IMR-90 (cell line): ENCODE measurements around the gene NPIPB6. TPM values are rescaled to one million over a fixed set of nuclear protein-coding genes. Genes with fewer than 3 reads are reported as not detected.

ENCODE experiments used
- microRNA-seq, 2 experiments: library from miRNA; stranded (forward) in 1 of 2; unstranded in 1 of 2; fragments of 10-50 nt in 1 of 2; fragments of <30 nt in 1 of 2; gene quantifications in 1 of 2; microRNA quantifications in 1 of 2; one replicate each; pipeline versions ENCODE3 to v1.1.0; 2013 to 2020; ENCODE audit not compliant: insufficient read depth in 1 of 2, insufficient read length in 1 of 2, unreplicated experiment in 1 of 2
- polyA plus RNA-seq, 3 experiments: library from polyadenylated mRNA; depleted of rRNA; stranded (reverse); fragments of >200 nt; gene quantifications; 2 replicates each; pipeline ENCODE4 v1.2.3, GENCODE V29; 2012; ENCODE audit warnings: low replicate concordance in 1 of 3
- small RNA-seq, 5 experiments: library from RNA; depleted of rRNA; stranded (forward); fragments of <200 nt; gene quantifications; one replicate each; pipeline ENCODE3, GENCODE V24; 2012
- total RNA-seq: library from RNA; depleted of rRNA; stranded (reverse); fragments of >200 nt; gene quantifications from 2 replicates; pipeline ENCODE4 v1.2.3, GENCODE V29; 2012; rRNA removed

Gene NPIPB6
- total and polyA plus RNA-seq, 2 of the 4 experiments (the other 2 are of a cell fraction) = 0.18 to 0.19 TPM

Small RNA genes lying within 50 kb of the gene (microRNA-seq; reads per million reads assigned to microRNA genes)
- gene AC138904.2 (ENCODE audit: insufficient read depth, insufficient read length) (not detected), gene MIR6862-1 (ENCODE audit: insufficient read depth in 1 of 2, insufficient read length in 1 of 2, unreplicated experiment in 1 of 2) (0 reads per million in 2 experiments)

Small RNA genes lying within 50 kb of the gene (small RNA-seq; reads per million reads assigned to genes)
- gene AC138904.2 = 0 reads per million in 5 experiments
- gene MIR6862-1 = 0 reads per million in 5 experiments

Other genes starting within 250 kb of the NPIPB6 start
- gene XPO6, start 151.5 kb downstream of the NPIPB6 start, total RNA-seq = 103 and 108 TPM in 2 replicates
- gene XPO6, start 151.5 kb downstream of the NPIPB6 start, polyA plus RNA-seq (2012; rRNA removed) = 184 and 202 TPM in 2 replicates
- under 0.01 TPM in 1 of 2 replicates, not detected in the other for gene SBK1, start 71.0 kb downstream of the NPIPB6 start, total RNA-seq
- 0.03 and 0.05 TPM in 2 replicates for gene SBK1, start 71.0 kb downstream of the NPIPB6 start, polyA plus RNA-seq (2012; rRNA removed)
- 119 and 180 TPM in 2 replicates for gene EIF3CL, start 40.3 kb upstream of the NPIPB6 start, total RNA-seq
- gene EIF3CL, start 40.3 kb upstream of the NPIPB6 start, polyA plus RNA-seq (2012; rRNA removed) = 143 and 153 TPM in 2 replicates
- gene NPIPB7, start 108.8 kb upstream of the NPIPB6 start, total RNA-seq = not detected in 2 replicates
- gene NPIPB7, start 108.8 kb upstream of the NPIPB6 start, polyA plus RNA-seq (2012; rRNA removed) = 0.10 TPM in 1 of 2 replicates, not detected in the other
- 3.3 and 3.9 TPM in 2 replicates for gene CLN3, start 128.6 kb upstream of the NPIPB6 start, total RNA-seq
- gene CLN3, start 128.6 kb upstream of the NPIPB6 start, polyA plus RNA-seq (2012; rRNA removed) = 15.9 TPM in 2 replicates
- not detected in 2 replicates for gene APOBR, start 131.1 kb upstream of the NPIPB6 start, total RNA-seq
- gene APOBR, start 131.1 kb upstream of the NPIPB6 start, polyA plus RNA-seq (2012; rRNA removed) = not detected in 2 replicates
- not detected in 2 replicates for gene IL27, start 143.3 kb upstream of the NPIPB6 start, total RNA-seq
- gene IL27, start 143.3 kb upstream of the NPIPB6 start, polyA plus RNA-seq (2012; rRNA removed) = not detected in 2 replicates
- gene NUPR1, start 175.5 kb upstream of the NPIPB6 start, total RNA-seq = 5.8 and 10.2 TPM in 2 replicates
- 27.9 and 29.8 TPM in 2 replicates for gene NUPR1, start 175.5 kb upstream of the NPIPB6 start, polyA plus RNA-seq (2012; rRNA removed)
- 7.2 and 7.7 TPM in 2 replicates for gene SGF29, start 190.4 kb upstream of the NPIPB6 start, total RNA-seq
- gene SGF29, start 190.4 kb upstream of the NPIPB6 start, polyA plus RNA-seq (2012; rRNA removed) = 4.3 and 4.7 TPM in 2 replicates
- gene SULT1A2, start 233.5 kb upstream of the NPIPB6 start, total RNA-seq = not detected in 2 replicates
- 0.09 TPM in 1 of 2 replicates, not detected in the other for gene SULT1A2, start 233.5 kb upstream of the NPIPB6 start, polyA plus RNA-seq (2012; rRNA removed)
- 1.1 and 1.6 TPM in 2 replicates for gene SULT1A1, start 246.5 kb upstream of the NPIPB6 start, total RNA-seq
- 1.1 and 1.2 TPM in 2 replicates for gene SULT1A1, start 246.5 kb upstream of the NPIPB6 start, polyA plus RNA-seq (2012; rRNA removed)